COLO668 (cell line): Measurements from ENCODE around the gene RNF217.
A peak's percentile ranks its signal among the peaks of the same experiment; 100 is the strongest.
"Not testable (repeated sequence)": the region's sequence is repeated elsewhere in the genome, so short reads cannot be mapped to it uniquely, and the experiment has no call there.

Experiments used
- DNase-seq: peaks from one replicate; lab custom pipeline; 2025; ENCODE audit not compliant: unreplicated experiment; lab: John Stamatoyannopoulos, UW

The RNF217 gene, protein sequence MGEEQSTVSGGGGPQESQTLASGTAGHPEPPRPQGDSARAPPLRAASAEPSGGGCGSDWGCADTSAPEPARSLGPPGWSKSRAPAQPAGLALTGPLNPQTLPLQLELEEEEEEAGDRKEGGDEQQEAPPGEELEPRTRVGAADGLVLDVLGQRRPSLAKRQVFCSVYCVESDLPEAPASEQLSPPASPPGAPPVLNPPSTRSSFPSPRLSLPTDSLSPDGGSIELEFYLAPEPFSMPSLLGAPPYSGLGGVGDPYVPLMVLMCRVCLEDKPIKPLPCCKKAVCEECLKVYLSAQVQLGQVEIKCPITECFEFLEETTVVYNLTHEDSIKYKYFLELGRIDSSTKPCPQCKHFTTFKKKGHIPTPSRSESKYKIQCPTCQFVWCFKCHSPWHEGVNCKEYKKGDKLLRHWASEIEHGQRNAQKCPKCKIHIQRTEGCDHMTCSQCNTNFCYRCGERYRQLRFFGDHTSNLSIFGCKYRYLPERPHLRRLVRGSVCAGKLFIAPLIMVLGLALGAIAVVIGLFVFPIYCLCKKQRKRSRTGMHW

DNA sequence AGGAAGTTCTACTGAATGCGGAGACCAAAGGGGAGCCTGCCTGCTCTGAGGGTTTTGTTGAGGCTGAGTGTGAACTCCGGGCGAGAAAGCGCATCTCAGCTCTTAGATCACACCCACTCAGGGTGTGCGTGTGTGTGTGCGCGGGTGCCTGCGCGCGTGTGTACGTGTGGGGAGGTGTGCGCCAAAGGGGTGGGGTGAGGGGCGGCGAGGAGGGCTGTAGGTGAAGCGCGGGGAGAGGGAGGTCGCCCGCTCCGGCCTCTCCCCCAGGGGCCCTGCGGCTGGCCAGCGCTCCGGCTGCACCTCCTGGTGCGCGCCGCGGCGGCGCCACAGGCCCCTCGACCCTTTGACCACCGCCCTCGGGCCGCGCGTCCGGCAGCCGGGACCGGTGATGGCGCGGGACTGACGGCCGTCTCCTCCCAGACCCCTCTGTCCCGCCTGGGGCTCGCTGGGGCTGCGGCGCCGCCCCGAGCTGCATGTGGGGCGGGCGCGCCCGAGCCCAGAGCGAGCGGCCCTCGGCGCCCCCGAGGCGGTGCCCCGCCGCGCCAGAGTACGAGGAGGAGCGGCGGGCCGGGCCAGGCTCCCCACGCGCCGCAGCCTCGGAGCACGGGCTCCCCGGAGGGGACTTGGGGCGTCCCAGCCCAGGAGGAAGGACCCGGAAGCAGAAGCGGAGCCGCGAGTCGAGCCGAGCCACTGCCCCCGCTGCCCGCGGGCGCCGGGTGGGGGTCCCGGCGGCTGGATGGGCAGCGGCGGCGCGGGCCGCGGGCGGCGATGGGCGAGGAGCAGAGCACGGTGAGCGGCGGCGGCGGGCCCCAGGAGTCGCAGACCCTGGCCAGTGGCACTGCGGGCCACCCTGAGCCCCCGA lies at the start of gene RNF217:
Gene RNF217 (plus strand): TSS at position 661 of the 862 bp plus-strand sequence. CDS start 108 bp downstream, at position 769.
- peak; percentile 66 for DNase-seq

DNA sequence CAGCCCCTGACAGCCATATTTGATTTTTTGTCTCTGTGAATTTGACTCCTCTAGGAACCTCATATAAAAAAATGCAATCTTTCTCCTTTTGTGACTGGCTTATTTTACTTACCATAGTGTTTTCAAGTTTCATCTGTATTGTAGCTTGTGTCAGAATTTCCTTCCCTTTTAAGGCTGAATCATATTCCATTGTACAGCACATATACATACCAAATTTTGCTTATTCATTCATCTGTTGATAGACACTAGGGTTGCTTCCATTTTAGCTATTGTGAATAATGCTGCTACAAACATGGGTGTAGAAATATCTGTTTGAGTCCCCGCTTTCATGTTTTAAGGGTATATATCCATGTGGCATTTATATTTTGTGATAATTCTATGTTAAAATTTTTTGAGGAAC lies 49.2 kb upstream of the RNF217 start:
- DNase-seq = no peak

DNA sequence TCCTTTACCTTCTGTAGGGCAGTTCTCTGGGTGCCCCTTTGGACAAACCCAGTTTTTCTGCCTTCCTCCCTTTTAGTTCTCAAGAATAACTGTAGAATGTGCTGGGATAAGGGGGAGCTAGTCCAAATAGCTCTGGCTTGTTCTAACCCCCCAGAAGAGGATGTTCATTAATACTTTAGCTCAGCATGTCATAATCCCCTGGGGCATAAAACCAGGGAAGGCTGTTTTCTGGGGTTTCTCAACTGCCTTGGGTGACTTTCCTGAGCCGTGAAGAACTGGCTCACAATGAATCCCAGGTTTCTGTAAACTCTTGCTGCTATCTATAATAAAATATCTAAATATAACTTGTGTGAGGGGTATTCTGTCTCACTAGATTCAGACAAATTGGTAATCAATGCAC lies 44.5 kb upstream of the RNF217 start:
- DNase-seq = no peak

DNA sequence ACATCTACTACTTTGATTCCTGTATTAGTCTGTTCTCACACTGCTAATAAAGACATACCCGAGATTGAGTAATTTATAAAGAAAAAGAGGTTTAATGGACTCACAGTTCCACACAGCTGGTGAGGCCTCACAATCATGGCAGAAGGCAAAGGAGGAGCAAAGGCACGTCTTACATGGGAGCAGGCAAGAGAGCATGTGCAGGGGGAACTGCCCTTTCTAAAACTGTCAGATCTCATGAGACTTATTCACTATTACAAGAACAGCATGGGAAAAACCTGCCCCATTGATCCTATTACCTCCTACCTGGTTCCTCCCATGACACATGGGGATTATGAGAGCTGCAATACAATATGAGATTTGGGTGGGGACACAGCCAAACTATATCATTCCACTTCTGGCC lies 42.5 kb upstream of the RNF217 start:
- not testable (repeated sequence) for DNase-seq

DNA sequence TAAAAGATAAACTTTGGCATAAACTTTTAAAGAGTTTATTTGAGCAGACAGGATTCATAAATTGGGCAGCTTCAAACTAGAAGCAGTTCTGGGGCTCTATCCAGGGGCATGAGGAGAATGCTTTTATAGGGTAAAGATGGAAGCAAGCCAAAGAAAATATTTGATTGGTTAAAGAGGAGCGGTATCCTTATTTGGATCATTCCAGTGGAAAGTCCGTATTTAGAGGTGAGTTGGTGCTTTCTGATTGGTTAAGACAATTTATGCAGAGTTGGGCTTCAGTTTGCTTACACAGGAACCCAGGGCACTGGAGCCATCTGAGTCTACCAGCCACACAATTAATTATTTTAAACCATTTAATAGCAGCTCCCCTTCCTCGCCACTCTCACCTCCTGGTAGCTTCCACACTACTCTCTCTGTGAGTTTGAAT lies 37.9 kb upstream of the RNF217 start:
- no peak for DNase-seq

DNA sequence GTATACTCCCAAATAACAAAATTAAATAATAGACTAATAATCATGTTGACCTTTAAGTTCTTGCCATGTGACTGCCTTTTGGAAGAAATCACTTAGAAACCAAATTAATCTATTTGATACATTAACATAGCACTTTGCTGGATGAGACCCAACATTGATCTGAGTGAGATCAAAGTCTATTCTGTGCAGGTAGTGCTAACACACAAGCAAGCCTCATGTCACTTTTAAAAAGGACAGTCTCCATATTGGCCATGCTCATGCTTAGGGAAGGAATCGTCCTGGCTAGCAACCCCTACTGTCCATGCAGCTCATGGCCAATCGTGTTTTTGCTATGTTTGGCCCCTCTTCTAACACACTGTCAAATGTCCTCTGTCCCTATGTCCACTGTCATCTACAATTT lies 35.8 kb upstream of the RNF217 start:
- DNase-seq = no peak

DNA sequence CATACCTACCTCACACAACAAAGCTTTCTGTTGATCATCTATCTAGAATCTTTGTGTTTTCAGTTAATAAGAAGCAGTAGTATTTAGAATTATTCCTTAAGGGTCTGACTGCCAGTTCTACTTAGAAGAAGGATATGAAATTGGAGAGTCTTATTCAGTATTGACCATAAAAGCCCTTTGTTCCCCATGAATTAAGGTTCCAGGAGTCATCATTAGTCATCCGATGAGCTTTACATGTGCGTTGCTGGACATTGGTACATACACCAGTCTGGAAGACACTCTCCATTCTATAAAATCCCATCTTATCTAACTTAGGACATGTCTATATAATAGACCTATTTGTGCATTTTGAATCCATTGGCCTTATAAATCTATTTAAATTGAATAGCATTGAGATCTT lies 34.4 kb upstream of the RNF217 start:
- DNase-seq = no peak

DNA sequence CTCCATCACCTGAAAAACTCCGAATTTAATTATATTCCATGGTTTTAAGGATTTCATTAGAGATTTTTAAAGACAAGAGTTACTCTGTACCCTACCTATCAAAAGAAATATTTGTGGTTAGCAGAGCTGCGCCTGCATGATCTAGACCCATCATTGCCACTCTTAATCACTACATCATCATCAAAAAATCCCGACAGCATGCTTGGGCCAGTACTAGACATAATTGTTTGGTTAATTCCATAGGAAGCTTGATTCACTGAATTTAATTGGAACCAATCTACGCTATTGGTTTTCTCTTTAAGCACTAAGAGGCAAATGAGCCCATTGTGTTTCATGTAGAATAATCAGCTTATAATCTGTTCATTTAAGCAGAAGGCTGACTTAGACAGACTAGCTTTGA lies 33.4 kb upstream of the RNF217 start:
- DNase-seq = no peak

DNA sequence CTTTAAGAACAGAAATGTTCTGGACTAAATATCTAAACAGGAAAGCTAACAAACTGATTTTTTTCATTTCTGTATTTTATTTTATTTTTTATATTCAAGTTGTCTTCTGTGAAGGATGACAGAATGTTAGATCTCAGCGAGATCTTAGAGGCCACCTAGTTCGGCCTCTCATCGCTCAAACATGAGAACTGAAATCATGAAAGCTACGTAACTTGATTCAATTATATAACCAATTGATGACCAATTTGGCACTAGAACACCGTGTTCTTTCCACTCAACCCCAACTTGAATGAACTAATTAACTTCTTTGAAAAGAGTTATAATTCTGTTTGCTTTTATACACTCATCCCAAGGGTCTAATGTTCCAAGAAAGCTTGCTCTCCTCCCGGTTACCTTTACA lies 24.6 kb upstream of the RNF217 start:
- DNase-seq = no peak

DNA sequence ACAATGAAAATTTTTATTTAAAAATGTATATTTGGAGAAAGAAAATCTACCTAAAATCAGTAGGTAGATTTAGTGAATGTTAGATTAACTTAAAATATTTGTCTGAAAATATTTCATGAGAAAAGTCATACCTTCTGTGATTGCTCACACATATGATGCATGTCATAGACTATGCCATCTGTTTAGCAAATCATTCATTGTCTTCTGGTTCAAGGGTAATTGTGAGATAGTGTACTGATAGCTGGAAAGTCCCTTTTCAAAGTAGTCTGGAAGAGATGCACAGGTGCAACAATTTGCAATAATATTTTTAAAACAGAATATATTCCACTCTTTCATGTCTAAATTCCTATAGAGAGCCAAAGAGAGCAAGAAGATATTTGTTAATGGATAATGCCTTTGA lies 21.0 kb upstream of the RNF217 start:
- no peak for DNase-seq

DNA sequence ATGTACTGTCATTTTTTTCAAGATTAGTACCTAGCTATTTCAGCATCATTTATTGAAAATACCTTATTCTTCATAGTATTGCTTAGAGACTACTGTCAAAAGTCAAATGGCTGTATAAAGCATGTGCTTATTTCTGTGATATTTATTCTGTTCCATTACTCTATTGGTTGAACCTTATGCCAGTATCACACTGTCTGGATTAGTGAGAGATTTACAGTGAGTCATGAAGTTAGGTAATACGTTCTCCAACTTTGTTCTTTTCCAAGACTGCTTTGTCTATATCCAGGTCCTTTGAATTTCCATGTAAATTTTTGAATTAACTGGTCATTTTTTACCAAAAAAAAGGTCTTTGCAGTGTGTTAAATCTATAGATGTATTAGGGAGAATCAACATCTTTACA lies 18.6 kb upstream of the RNF217 start:
- no peak for DNase-seq

DNA sequence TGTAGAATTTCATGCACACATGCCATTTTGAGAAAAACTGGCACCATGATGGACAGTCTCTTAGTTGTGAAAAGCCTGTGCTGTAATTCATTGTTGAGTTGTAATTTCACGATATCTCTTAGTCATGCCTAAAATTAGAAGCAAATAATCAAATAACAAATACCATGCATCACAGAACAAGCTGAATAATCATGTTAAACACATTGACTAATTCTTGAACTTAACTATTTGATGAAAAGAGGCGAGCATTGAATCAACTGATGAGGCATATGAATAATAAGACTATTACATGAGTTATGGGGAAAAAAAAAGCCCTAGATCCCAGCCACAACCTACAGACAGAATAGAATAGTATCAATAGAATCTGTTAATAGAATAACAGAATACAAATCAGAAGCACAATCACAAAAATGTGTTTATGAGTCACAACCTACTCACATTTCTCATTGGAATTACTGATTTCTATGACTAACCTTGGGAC lies 14.2 kb upstream of the RNF217 start:
- no peak for DNase-seq

DNA sequence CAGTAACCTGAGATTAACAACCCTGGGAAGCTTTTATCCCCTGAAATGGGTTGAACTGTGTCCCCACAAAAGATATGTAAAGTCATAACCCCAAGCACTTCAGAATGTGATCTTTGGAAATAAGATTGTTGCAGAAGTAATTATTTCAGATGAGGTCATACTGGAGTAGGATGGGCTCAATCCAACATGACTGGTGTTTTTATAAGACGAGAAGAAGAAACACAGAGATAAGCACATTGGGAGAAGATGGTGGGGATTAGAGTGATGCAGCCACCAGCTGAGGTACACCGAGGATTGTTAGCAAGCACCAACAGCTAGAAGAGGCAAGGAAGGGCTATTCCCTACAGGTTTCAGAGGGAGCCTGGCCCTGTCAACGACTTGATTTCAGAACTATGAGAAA lies 12.5 kb upstream of the RNF217 start:
- no peak for DNase-seq

DNA sequence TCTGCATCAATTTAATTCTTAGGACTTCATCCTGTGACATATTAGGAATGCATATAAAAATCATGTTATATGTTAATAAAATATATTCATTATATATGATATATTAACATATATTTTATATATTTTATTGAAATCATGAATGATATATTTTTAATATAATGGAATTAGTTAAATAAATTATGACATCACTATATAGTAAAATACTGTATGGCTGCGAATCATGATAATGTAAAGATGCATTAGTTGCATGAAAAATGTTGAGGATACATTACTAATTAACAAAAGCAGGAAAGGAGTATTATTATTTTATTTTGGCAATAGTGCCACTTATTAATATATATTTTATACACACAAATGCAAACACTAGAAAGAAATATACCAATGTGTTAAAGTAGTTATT lies 8.4 kb upstream of the RNF217 start:
- DNase-seq = no peak

DNA sequence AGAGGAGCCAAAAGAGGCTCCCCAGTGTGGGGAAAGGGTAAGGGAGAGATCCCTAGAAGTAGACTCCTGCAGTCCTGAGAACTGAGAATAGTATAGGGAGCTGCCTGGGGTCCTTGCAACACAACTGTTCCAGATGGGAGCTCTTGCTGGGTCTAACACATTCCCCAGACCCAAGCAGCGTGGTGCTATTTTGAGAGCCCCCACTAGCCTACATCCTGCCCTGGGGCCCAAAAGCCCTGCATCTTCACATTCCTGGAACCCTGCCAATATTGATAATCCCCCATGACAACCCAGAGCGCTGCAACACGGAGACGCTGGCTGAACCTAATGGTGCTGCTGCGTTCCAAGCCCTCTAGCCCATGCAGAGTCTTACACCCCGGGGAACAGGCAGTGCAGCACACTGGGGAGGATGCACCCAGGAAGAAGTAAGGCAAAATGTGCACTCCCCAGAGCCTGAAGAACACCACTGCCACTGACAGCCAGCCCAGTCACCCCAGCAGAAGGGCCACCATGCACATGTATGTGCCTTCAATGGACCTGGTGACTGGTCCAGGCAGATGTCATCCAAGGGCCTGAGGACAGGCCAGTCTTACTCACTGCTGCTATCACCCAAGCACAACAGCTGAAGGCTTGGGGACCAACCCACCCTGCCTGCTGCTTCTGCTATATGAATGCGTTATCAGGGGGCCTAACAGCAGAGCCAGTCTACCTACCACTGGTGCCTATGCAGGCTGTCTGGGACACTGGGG lies 7.0 kb upstream of the RNF217 start:
- no peak for DNase-seq

DNA sequence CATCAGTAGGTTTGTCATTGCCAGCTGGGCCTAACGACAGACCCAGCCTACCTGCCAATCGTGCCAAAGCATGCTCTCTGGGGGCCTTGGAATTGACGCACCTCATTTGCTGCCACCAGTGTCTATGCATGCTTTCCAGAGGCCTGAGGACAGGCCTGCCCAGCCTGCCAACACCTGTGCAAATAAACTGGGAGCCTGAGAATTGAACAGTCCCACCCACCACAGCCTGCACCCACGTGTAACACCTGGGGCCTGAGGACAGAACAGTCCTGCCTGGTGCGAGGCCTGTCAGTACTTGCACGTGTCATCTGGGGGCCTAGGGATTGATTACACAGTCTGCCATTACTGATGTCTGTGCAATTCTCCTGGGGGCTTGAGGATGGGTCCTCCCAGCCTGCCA lies 6.2 kb upstream of the RNF217 start:
- peak; percentile 50 for DNase-seq

DNA sequence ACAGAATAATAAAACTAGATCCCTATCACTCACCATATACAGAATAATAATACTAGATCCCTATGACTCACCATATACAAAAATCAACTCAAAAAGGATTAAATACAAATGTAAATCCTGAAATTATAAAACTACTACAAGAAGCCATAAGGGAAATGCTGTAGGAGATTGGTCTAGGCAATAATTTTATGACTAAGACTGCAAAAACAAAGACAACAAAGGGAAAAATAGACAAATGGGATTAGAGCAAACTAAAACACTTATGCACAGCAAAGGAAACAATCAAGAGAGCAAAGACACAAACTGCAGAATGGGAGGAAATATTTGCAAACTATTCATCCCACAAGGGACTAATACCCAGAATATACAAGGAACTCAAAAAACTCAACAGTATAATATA lies 4.1 kb upstream of the RNF217 start:
- no peak for DNase-seq

DNA sequence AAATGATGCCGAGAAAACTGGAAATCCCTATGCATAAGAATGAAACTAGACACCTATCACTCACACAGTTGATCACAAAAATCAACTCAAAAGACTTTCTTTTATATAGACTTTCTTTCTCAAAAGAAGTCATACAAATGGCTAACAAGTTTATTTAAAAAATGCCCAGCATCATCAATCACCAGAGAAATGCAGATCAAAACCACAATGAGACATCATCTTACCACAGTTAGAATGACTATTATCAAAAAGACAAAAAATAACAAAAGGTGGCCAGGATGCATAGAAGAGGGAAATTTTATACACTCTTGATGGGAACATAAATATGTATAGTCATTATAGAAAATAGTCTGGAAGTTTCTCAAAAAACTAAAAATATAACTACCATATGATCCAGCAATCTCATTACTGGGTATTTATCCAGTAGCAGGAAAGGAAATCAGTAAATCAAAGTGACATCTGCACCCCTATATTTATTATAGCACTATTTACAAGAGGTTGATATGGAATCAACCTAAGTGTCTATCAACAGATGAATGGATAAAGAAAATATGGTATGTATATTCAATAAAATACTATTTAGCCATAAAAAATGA lies 3.4 kb upstream of the RNF217 start:
- DNase-seq = no peak

DNA sequence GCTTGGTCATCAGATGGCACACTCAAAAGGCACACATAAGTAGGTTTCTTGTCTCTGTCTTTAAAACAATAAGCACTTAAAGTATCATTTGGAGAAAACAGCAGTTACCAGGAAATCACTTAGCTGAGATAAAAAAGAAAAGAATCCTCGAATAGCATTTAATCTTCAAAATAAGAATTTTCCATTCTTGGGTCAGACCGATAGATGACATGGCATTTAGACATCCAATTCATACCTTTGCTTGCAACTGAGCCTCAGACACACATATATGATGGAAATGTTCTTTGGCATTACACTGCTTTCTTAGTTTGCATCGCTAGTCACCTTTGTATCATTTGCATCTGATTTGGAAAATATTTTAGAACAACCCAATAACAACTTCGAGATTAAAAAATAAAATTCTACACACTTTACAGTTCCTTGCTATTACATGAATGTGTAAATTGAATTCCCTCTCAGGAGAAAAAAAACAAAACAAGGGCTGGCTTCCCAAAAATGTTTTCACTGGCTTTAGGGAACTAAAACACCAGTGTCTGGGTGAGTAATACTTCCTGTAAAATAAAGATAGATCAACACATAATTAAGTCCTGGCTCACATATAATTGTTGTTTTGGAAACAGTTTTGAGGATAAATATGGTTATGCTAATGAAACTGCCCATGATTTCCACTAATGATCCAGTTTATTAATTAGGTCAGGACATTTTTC lies 1.3 kb upstream of the RNF217 start:
- no peak for DNase-seq

DNA sequence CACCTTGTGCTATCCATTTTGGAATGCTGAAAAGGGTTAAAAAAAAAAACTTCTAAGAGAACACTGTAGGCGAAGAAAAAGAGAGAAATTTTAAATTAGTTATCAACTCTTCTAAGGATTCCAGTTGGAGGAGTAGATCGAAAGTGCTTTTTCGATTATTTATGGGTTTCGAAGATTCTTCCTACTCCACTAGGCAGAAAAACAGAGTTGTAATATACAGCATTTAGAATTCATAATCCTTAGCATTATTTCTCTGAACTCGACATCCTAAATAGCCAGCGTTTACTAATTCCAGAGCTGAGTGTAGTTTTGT lies 817 bp upstream of the RNF217 start:
- DNase-seq = no peak
